WERI-Rb-1 (cell line): ENCODE measurements around the gene MAN1A1.

Experiments
- DNase-seq: peaks from one replicate; pipeline ENCODE4 v3.0.0-alpha.2; 2020
- H3K27ac ChIP-seq: fragments of 250-450 bp; sonication (Bioruptor Pico); 2 replicates; pipeline ENCODE4 v1.5.1; 2020; ENCODE audit warnings: mild to moderate bottlenecking, moderate library complexity
- H3K27me3 ChIP-seq: fragments of 250-450 bp; sonication (Bioruptor Pico); 2 replicates; pipeline ENCODE4 v1.5.1; 2021; ENCODE audit warnings: mild to moderate bottlenecking, low read depth, moderate library complexity; ENCODE audit not compliant: insufficient read depth, severe bottlenecking
- H3K36me3 ChIP-seq: fragments of 250-450 bp; sonication (Bioruptor Pico); 2 replicates; pipeline ENCODE4 v1.5.1; 2020; ENCODE audit warnings: mild to moderate bottlenecking, moderate library complexity
- H3K4me3 ChIP-seq: 2 replicates; pipeline ENCODE4 v1.5.1; 2011; ENCODE audit warnings: low read depth, mild to moderate bottlenecking, control low read depth, low read length
- H3K9me3 ChIP-seq: fragments of 250-450 bp; sonication (Bioruptor Pico); 2 replicates; pipeline ENCODE4 v1.5.1; 2021; ENCODE audit warnings: mild to moderate bottlenecking, moderate library complexity; ENCODE audit not compliant: severe bottlenecking
- CTCF ChIP-seq: IDR thresholded peaks from 2 replicates; pipeline ENCODE4 v1.5.1; 2011; ENCODE audit warnings: low read depth, mild to moderate bottlenecking, control low read depth, inconsistent platforms, low read length

MAN1A1 gene

GRCh38 chr6:119176445-119176844, 173.1 kb downstream of the MAN1A1 start:
- Histone ChIP-seq H3K9me3 (no peaks in the 10 kb centered on the region), H3K27me3 (no peaks in the 10 kb centered on the region), H3K27ac (no peak overlapping the region), H3K4me3 (no peak overlapping the region), H3K36me3 (no peaks in the 10 kb centered on the region)
- DNase-seq, result no peak
- no peak for TF ChIP-seq CTCF

GRCh38 chr6:119174879-119175817, 174.4 kb downstream of the MAN1A1 start:
- DNase-seq, result no peak
- Histone ChIP-seq H3K4me3 (no peak overlapping the region), H3K9me3 (no peaks in the 10 kb centered on the region), H3K36me3 (no peaks in the 10 kb centered on the region), H3K27me3 (no peaks in the 10 kb centered on the region), H3K27ac (no peak overlapping the region)
- TF ChIP-seq CTCF, result no peak

- Histone ChIP-seq H3K27me3 (no peaks in the 10 kb centered on the region), H3K9me3 (no peaks in the 10 kb centered on the region), H3K36me3 (no peaks in the 10 kb centered on the region), H3K4me3 (no peak overlapping the region), H3K27ac (no peak overlapping the region)
- TF ChIP-seq CTCF, result no peak
- no peak for DNase-seq
Measured at GRCh38 chr6:119174085-119174445, 175.5 kb downstream of the MAN1A1 start.

GRCh38 chr6:119173249-119174084, 176.1 kb downstream of the MAN1A1 start:
- DNase-seq, result no peak
- no peaks in the 10 kb centered on the region for H3K9me3 ChIP-seq
- no peak overlapping the region for H3K27ac ChIP-seq
- H3K4me3 ChIP-seq, result no peak overlapping the region
- H3K36me3 ChIP-seq, result no peaks in the 10 kb centered on the region
- no peak for TF ChIP-seq CTCF
- no peaks in the 10 kb centered on the region for H3K27me3 ChIP-seq

- no peak for DNase-seq
- H3K4me3 ChIP-seq, result no peak overlapping the region
- no peak overlapping the region for H3K27ac ChIP-seq
- no peaks in the 10 kb centered on the region for H3K9me3 ChIP-seq
- no peaks in the 10 kb centered on the region for H3K36me3 ChIP-seq
- no peak for TF ChIP-seq CTCF
- H3K27me3 ChIP-seq, result no peaks in the 10 kb centered on the region
Measured at GRCh38 chr6:119172824-119173223, 176.7 kb downstream of the MAN1A1 start.
